Stomach (tissue), 4 donors: ENCODE results near the gene TMPRSS15.

Experiments
- POLR2A ChIP-seq, 4 donors: fragments of 450-650 bp; IDR thresholded peaks; one replicate each; pipeline ENCODE4 v1.6.1; 2016; ENCODE audit warnings: antibody characterized with exemption in 4 of 4, control low read depth in 2 of 4, mild to moderate bottlenecking in 1 of 4, moderate library complexity in 1 of 4
- POLR2AphosphoS5 ChIP-seq, 3 donors: sonication (generic); formaldehyde crosslinking; IDR thresholded peaks; one replicate each; pipeline ENCODE4 v1.6.1; 2016; ENCODE audit warnings: antibody characterized with exemption in 3 of 3
- TF ChIP-seq, protein P1 (sequence below), 7 experiments: fragments of 450-650 bp in 4 of 7; fragments of 200-600 bp in 3 of 7; sonication (generic) in 3 of 7; IDR thresholded peaks; one replicate each; pipeline ENCODE4 v1.5.1; 2016 to 2019; ENCODE audit warnings: antibody characterized with exemption in 7 of 7, control low read depth in 2 of 7, mild to moderate bottlenecking in 1 of 7

GRCh38 chr21:18387994-18388393 is 15.6 kb downstream of the TMPRSS15 start:
- TF ChIP-seq, protein P1, sequence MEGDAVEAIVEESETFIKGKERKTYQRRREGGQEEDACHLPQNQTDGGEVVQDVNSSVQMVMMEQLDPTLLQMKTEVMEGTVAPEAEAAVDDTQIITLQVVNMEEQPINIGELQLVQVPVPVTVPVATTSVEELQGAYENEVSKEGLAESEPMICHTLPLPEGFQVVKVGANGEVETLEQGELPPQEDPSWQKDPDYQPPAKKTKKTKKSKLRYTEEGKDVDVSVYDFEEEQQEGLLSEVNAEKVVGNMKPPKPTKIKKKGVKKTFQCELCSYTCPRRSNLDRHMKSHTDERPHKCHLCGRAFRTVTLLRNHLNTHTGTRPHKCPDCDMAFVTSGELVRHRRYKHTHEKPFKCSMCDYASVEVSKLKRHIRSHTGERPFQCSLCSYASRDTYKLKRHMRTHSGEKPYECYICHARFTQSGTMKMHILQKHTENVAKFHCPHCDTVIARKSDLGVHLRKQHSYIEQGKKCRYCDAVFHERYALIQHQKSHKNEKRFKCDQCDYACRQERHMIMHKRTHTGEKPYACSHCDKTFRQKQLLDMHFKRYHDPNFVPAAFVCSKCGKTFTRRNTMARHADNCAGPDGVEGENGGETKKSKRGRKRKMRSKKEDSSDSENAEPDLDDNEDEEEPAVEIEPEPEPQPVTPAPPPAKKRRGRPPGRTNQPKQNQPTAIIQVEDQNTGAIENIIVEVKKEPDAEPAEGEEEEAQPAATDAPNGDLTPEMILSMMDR (IDR thresholded peaks at IDR 0.05), result no peak
- no peak for TF ChIP-seq POLR2AphosphoS5 (IDR thresholded peaks at IDR 0.05)
- TF ChIP-seq POLR2A (IDR thresholded peaks at IDR 0.05), result no peak
